KMS-11 (cell line): ENCODE data around the gene FLT3.
"Not testable (repeated sequence)": the region's sequence is repeated elsewhere in the genome, so short reads cannot be mapped to it uniquely, and the experiment has no call there.

ENCODE experiments used
- H2AFZ ChIP-seq: fragments of 200-600 bp; sonication (generic); 2 replicates; pipeline ENCODE4 v1.6.1; 2016; ENCODE audit warnings: antibody characterized with exemption, mixed run types, low read depth
- H3K27ac ChIP-seq: fragments of 200-600 bp; sonication (generic); 2 replicates; pipeline ENCODE4 v1.6.1; 2016; ENCODE audit warnings: mild to moderate bottlenecking, mixed run types
- H3K27me3 ChIP-seq: fragments of 200-600 bp; sonication (generic); 2 replicates; pipeline ENCODE4 v1.6.1; 2017; ENCODE audit warnings: mild to moderate bottlenecking, low read depth, mixed run types, moderate library complexity; ENCODE audit not compliant: insufficient read depth
- H3K36me3 ChIP-seq: fragments of 200-600 bp; sonication (generic); 2 replicates; pipeline ENCODE4 v1.6.1; 2017; ENCODE audit warnings: mild to moderate bottlenecking, mixed run types; ENCODE audit not compliant: insufficient read depth
- H3K4me1 ChIP-seq: fragments of 200-600 bp; sonication (generic); 2 replicates; pipeline ENCODE4 v1.6.1; 2016; ENCODE audit warnings: mild to moderate bottlenecking, low read depth, mixed run types; ENCODE audit not compliant: poor library complexity, severe bottlenecking
- H3K4me2 ChIP-seq: fragments of 200-600 bp; sonication (generic); 2 replicates; pipeline ENCODE4 v1.7.0; 2016; ENCODE audit warnings: mild to moderate bottlenecking, mixed run types
- H3K4me3 ChIP-seq: fragments of 200-600 bp; sonication (generic); IDR thresholded peaks from 2 replicates; pipeline ENCODE4 v1.6.1; 2017; ENCODE audit warnings: low read depth, low read length, mixed read lengths; ENCODE audit not compliant: insufficient read depth
- H3K79me2 ChIP-seq: fragments of 200-600 bp; sonication (generic); 2 replicates; pipeline ENCODE4 v1.6.1; 2016; ENCODE audit warnings: low read depth, mixed run types; ENCODE audit not compliant: insufficient read depth
- H3K9ac ChIP-seq: fragments of 200-600 bp; sonication (generic); 2 replicates; pipeline ENCODE4 v1.6.1; 2016; ENCODE audit warnings: mild to moderate bottlenecking, mixed run types
- H4K20me1 ChIP-seq: fragments of 200-600 bp; sonication (generic); 2 replicates; pipeline ENCODE4 v1.6.1; 2016; ENCODE audit warnings: mild to moderate bottlenecking, mixed run types; ENCODE audit not compliant: insufficient read depth
- CTCF ChIP-seq: fragments of 200-600 bp; sonication (generic); conservative IDR thresholded peaks from 2 replicates; pipeline ENCODE4 v1.6.1; 2017; ENCODE audit warnings: low read depth, mild to moderate bottlenecking, antibody characterized with exemption, low read length, moderate library complexity, mixed read lengths

The FLT3 gene

GRCh38 chr13:28100150-28101121 is at the start of gene FLT3:
Gene FLT3 (minus strand): TSS chr13:28100576. CDS start chr13:28100510, 66 bp downstream.
- TF ChIP-seq CTCF = no peak
- Histone ChIP-seq H3K27me3 (no peaks in the 10 kb centered on the region), H3K79me2 (no peaks in the 10 kb centered on the region), H3K4me2 (peak within 1 kb of the TSS; percentile 21; the same call in 1 of the 2 replicates), H3K27ac (no peak within 1 kb of the TSS), H3K9ac (no peak within 1 kb of the TSS), H3K4me3 (no peak within 1 kb of the TSS), H3K4me1 (no peaks in the 10 kb centered on the region), H2AFZ (peak within 1 kb of the TSS; percentile 41; the same call in 1 of the 2 replicates), H3K36me3 (no peaks in the 10 kb centered on the region), H4K20me1 (no peaks in the 10 kb centered on the region)

DNA sequence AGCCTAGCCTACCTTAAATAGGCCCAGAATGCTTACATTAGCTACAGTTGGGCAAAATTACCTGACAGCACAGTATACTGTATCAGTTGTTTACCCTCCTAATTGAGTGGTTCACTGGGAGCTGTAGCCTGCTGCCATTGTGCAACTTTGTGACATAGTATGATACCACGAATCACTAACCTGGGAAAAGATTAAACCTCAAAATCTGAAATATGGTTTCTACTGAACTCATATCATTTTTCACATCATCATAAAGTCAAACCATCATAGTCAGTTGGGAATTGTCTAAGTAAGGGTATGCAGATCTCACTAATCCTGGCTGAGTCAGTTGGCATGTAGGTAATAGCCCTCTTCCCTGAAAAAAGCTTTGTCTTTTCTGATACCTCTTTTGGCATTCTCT is 47.1 kb upstream of the FLT3 start:
- H2AFZ ChIP-seq = no peak overlapping the region
- H4K20me1 ChIP-seq = no peaks in the 10 kb centered on the region; the same call in 1 of the 2 replicates
- H3K4me1 ChIP-seq = no peaks in the 10 kb centered on the region
- peaks cover 68% of the 10 kb centered on the region for H3K79me2 ChIP-seq
- TF ChIP-seq CTCF = no peak
- H3K27ac ChIP-seq = no peak overlapping the region
- H3K4me2 ChIP-seq = no peak overlapping the region
- no peaks in the 10 kb centered on the region for H3K27me3 ChIP-seq
- H3K4me3 ChIP-seq = no peak overlapping the region
- H3K36me3 ChIP-seq = no peaks in the 10 kb centered on the region
- H3K9ac ChIP-seq = no peak overlapping the region

DNA sequence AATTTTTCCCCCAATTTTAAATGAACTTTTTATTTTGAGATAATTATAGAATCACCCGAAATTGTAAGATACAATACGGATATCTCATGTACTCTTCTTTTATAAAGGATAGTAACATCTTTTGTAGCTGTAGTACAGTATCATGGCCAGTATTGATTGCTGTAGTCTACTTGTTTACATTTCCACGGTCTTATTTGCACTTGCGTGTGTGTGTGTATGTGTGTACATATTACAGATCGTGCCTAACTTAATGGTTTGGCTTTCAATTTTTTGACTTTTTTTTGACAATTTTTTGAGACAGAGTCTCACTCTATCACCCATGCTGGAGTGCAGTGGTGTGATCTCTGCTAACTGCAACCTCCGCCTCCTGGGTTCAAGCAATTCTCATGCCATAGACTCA is 44.7 kb upstream of the FLT3 start:
- Histone ChIP-seq H3K79me2 (peaks cover 80% of the 10 kb centered on the region), H3K27me3 (no peaks in the 10 kb centered on the region), H3K4me3 (no peak overlapping the region), H2AFZ (no peak overlapping the region), H3K27ac (no peak overlapping the region), H3K9ac (no peak overlapping the region), H3K36me3 (no peaks in the 10 kb centered on the region), H4K20me1 (no peaks in the 10 kb centered on the region; the same call in 1 of the 2 replicates), H3K4me2 (no peak overlapping the region), H3K4me1 (no peaks in the 10 kb centered on the region)
- no peak for TF ChIP-seq CTCF

GRCh38 chr13:28141542-28141941 is 41.2 kb upstream of the FLT3 start:
- not testable (repeated sequence) for H3K27me3 ChIP-seq, H2AFZ ChIP-seq, H3K4me3 ChIP-seq, H4K20me1 ChIP-seq, H3K9ac ChIP-seq, H3K4me2 ChIP-seq, H3K4me1 ChIP-seq, H3K27ac ChIP-seq, H3K36me3 ChIP-seq
- peaks cover 74% of the 10 kb centered on the region for H3K79me2 ChIP-seq
